Nucleus accumbens (tissue), 56 donors: ENCODE data around the gene SCRG1.

Experiments
- DNase-seq, 56 donors: peaks; one replicate each; lab custom pipeline; 2025; lab: John Stamatoyannopoulos, UW

Gene SCRG1

DNA sequence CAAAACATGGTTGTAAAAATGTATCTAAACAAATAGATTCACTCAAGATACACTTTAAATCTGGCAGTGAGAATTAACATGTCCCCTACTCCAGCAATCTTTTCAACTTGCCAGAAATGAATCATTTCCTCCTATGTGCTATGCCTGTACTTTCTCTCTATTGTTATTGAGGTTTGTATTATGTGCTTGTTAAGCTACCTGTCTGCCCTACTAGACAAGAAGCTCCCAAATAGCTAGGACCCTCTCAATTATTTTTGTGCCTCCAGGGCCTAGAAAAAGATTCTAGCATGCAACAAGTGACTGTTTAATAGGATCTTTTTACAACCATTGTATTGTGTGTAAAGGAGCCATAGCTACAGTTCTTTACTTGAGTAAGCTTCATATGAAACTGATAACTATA, 31.6 kb downstream of the SCRG1 start:
- DNase-seq, result no peak

- no peak for DNase-seq
These were observed 33.4 kb downstream of the SCRG1 start for GRCh38 chr4:173365359-173365996.

- no peak for DNase-seq
These were observed 36.2 kb downstream of the SCRG1 start for GRCh38 chr4:173362666-173363065.

GRCh38 chr4:173360587-173361221, 38.2 kb downstream of the SCRG1 start:
- no peak for DNase-seq

DNA sequence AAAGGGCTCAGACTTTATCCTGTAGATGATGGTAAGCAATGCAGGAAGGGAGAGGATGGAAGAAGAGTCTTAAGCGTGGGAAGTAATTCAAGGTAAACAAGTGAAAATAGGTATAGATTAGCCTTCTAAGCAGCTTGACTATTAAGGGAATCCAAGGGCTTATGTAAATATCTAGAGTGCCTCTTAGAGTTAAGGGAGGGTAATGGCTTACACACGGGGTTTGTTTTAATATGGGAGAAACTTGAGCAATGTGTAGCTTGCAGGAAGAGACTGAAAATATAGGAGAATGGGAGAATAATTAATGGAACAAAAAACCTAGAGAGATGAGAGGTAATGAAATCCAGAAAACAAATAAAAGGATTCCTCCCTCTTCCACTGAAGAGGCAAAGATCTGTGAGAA, 41.0 kb downstream of the SCRG1 start:
- no peak for DNase-seq

GRCh38 chr4:173347467-173347866, 51.4 kb downstream of the SCRG1 start:
- no peak for DNase-seq

GRCh38 chr4:173346074-173346473, 52.8 kb downstream of the SCRG1 start:
- DNase-seq, result no peak

- DNase-seq, result no peak
These were observed 53.3 kb downstream of the SCRG1 start for GRCh38 chr4:173345648-173346047.

DNA sequence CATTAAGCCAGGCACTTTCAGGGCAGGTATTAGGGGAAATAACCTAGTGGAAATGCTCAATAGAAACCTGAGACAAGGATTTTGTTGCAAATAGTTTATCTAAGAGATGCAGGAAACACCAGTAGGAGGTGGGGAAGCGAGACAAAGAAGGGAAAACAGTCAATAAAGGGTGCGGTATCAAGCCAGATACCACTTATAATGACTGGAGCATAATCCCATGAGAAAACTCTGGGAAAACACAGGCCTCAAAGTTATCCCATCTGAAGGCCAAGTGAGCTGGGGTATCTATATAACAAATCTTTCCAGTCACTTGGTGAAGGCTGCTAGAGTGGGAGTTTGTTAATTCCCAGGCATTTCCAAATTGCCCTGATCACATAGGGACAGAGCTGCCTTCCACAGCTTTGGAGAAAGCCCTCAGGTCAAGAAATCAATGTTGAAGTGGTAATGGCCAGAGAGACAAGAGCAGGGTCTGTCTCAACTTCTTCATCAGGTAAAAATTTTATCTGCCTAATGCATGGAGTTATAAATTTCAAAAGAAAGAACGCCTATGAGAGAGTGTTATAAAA, 55.0 kb downstream of the SCRG1 start:
- no peak for DNase-seq

- DNase-seq, result no peak
These were observed 61.5 kb downstream of the SCRG1 start for GRCh38 chr4:173337463-173337862.

GRCh38 chr4:173334891-173335752, 63.8 kb downstream of the SCRG1 start:
- DNase-seq, result peak in 27 of 56 donors; percentile 2 to 85 (median 49)
